NCI-H510A treated with DMSO at 0.1 percent for 48 hours (cell line): ENCODE results near the gene DMAC2L.

Experiments used
- DNase-seq: peaks from one replicate; lab custom pipeline; 2025; lab: John Stamatoyannopoulos, UW

Gene DMAC2L

DNA sequence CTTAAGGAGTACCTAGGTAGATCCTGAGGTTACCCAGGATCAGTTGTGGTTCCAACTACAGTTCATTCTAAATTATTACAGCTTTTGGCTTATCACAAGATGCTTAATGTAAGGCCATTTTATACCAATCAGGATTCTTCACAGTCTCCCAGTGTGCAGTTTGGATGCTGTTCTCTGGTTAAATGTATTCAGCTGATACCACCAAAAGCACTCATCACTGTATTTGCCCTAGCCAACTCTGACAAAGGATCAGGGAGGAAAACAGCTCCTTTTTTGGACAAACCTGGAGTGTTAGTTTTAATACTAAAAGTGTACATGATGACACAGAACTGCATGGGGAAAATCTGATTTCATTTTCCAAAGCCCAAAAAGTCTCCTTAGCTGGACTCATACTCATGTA is 19.5 kb downstream of the DMAC2L start:
- DNase-seq = no peak

DNA sequence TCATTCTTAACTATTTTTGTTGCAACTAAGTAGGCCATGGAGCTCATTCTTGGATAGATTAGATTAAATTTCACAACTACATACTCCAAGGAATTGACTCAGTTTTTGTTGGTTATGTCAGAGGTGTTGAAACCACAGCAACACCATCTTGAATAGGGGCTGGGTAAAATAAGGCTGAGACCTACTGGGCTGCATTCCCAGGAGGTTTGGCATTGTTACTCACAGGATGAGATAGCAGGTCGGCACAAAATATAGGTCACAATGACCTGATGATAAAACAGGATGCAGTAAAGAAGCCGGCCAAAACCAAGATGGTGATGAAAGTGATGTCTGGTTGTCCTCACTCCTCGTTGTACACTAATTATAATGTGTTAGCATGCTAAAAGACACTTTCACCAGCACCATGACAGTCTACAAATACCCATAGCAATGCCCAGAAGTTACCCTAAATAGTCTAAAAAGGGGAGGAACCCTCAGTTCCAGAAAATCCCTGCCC is 20.9 kb downstream of the DMAC2L start:
- DNase-seq = no peak

DNA sequence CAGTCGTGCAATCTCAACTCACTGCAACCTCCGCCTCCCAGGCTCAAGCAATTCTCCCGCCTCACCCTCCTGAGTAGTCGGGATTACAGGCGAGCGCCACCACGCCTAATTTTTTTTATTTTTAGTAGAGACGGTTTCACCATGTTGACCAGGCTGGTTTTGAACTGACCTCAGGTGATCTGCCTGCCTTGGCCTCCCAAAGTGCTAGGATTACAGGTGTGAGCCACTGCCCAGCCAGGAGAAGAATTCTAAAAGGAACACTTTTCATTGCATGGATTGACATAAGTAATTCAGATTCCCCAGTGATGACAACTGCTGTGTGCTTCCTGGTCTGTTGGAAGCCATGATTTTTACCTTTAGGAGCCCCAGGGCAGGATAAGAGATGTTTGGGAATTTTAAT is 22.1 kb downstream of the DMAC2L start:
- no peak for DNase-seq

DNA sequence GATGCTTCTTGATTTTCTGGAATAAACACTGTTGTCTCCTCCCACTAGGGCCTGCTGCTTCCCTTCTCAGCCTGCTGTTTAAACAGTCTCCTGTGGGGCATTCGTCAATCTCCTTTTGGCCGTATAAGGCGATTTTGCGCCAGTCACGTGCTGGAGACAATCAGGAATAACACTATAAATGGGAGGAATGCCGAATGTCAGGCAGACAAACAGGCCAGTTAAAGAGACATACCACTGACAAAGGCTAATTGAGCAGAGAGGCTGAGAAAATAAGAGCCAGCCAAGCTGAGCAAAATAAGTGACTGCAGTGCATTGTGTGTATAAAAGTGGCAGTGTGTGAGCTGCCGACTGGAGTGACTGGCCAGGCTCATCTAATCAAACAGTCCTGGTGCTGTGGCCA is 23.3 kb downstream of the DMAC2L start:
- DNase-seq = peak; percentile 71

DNA sequence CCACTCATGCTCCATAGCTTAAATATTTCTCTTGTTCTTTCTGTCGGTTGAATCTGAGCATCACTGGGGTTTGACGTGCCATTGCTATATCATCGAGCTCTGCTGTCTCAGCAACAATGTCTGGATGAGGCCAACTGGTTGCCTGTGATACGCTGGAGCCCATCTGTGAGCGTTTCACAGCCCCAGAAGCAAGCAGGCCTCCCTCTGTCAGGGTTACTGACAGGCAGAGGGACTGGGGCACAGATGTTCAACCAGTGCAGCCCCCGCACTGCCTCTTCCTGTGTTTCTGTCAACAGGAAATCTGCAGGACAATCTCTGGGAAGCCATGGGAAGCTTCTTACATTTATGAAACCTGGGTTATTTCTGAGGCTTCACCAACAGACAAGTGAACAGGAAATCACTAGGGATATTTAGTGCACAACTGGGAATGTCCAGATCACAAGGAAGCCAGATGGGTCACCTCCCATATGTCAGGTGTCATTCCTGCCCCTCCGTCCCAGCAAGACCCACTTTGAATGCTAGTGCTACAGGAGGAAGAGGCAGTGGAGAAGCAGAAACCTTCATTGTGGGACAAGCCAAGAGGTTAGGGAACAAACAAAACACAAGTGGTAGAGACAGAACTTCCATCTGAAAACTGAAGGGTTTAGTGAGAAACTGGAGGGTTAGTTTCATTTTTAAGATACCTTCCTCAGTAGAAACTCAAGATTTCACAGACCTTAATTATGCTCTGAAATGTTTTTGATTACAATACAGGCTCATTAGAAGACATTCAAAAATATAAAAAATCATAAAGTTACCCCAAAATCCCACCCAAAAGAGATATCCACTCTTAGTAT is 24.1 kb downstream of the DMAC2L start:
- DNase-seq = peak; percentile 13

DNA sequence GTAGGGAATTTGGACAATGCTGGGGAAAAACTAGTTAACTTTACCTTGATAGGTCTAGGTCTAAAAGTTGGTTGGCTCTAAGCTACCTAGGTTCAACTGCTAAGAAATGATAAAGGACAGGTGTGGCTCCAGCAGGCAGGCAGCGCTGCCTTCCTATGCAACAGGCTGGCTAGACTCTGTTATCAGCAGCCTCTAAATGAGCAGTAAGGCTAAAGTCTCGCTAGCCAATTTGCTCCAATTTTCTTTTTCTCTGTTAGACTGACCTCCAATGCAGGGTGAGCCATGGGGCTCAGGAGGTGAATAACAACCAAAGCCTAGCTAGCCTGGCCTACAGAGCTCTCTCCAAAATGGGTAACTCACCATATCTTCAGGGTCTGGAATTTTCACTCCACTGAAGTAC is 26.5 kb downstream of the DMAC2L start:
- DNase-seq = no peak

DNA sequence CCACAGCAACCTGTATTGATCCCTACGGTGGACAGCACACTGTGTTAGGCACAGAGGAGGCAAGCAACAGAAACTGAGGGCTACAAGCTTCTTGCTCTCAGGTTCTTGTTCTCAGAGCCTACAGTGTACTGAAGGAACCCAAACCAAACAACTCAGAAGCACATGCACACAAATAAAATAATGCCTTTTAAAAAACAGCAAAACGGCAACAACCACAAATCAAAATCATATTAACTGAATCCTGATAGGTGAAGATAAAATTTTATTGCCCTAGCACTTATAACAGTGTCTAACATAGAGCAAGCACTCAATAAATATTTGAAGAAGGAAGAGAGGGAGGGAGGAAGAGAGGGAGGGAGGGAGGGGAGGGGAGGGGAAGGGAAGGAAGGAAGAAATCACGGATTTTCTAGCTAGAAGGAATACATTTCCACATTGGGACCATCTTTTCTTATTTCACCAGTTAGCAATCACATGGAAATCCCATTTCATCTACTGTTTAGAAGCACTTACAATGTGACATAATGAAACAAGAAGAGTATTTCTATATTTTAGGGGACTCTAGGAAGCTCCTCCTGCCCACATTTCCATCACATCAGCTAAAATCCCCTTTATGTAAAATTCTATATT is 27.2 kb downstream of the DMAC2L start:
- DNase-seq = peak; percentile 10

DNA sequence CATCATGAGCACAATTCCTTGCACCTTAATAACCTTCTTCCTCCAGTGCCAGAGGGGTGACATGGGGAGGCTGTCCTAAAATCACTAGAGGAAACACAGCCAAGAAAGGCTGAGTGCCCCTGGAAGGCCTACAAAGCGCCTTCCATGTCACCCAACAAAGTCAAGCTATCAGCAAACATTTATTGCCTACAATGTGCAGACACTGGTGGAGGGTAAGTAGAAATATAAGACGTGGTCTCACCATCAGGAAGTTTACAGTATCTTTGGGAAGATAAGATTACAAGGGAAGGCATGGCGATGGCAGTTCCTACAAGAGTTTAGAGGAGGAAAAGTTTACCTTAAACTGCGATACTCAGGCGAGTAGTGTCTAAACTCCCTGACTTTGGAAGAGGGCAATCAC is 27.9 kb downstream of the DMAC2L start:
- DNase-seq = no peak

DNA sequence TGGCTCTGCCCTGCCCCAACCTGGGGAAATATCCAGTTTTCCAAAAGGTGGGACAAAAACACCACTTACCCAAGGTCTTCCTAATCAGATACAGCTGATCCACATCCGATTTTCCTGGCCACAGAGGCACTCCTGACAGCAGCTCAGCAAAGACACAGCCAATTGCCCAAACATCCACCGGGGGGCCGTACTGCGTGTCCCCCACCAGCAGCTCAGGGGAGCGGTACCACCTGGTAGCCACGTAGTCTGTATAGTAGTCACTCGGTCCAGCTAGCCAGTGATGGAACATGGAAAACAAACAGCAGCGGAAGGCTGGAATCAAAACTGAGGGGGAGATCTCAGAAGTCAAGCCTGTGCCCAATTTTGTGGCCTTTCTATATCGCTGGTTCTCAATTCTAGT is 28.8 kb downstream of the DMAC2L start:
- no peak for DNase-seq

DNA sequence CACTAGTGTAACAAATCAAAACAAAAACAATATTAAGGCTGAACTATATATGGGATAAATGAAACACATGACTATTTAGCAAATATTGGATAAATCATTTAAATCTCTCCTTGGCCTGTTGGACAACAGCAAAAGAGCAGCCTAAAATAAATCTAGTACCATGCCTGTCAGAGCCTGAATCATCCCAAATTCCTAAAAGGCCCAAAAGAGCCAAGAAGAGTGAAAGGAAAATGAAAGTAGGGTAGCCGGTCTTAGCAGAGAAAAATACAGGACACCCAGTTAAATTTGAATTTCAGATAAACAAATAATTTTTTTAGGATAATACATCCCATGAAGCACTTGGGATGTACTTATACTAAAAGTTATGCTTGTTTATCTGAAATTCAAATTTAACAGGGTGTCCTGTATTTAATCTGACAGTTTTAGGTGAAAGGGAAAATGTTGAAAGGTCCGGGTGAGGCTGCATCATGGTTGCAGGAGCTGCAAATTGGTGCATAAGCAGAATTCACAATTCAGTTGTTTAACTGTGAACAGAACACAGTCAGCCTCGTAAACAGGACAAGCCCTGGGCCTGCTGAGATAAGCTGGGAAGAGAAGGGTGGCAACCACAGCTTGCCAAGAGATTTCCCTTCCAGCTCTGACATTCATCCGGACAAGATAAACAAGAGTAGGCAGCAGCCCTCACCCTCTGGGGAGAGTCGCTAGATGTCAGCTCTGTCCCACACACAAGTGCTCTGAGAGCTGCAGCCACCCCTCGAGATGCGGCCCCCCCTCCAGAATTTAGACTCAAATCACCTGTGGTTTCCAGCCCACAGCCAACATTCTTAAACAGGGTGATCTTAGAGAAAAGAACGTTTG is 30.3 kb downstream of the DMAC2L start:
- DNase-seq = peak; percentile 19

DNA sequence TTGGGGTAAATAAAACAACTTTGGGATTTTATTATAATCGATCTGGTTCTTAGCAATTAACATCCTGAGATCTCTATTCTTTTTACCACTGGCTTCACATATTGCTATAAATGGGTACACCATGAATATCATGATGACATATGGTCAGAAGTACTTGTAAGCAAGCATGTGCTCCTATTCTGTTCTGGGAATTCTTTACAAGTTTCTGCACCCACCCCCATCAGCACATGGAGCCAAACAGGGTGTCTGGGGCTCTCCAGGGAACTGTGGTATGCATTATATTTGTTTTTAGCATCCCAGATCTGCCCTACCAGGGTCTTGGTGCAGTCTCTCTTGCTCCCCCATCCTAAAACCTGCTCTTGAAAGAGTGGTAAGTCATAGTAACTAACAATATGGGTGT is 31.3 kb downstream of the DMAC2L start:
- DNase-seq = no peak

DNA sequence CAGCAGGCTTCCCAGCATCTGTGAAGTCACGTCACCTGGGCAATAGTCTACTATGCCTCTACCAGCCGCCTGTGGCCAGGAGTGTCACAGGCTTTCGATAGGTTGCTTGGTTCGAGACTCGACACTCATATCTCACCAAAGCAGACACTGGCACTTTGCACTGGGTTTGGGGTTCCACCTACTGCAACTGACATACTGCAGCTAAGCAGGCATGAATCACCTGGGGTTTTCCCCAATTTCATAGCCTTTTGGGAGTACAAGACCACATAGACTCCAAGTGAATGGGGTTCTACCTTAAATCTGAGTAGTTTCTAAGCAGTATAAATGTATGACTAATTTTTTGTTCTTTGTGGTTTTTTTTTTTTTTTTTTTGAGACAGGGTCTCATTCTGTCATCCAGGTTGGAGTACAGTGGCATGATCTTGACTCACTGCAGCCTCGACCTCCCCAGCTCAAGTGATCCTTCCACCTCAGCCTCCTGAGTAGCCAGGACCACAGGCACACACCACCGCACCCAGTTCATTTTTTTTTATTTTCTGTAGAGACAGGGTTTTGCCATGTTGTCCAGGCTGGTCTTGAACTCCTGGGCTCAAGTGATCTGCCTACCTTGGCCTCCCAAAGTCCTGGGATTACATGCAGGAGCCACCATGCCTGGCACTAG is 32.1 kb downstream of the DMAC2L start:
- DNase-seq = no peak

DNA sequence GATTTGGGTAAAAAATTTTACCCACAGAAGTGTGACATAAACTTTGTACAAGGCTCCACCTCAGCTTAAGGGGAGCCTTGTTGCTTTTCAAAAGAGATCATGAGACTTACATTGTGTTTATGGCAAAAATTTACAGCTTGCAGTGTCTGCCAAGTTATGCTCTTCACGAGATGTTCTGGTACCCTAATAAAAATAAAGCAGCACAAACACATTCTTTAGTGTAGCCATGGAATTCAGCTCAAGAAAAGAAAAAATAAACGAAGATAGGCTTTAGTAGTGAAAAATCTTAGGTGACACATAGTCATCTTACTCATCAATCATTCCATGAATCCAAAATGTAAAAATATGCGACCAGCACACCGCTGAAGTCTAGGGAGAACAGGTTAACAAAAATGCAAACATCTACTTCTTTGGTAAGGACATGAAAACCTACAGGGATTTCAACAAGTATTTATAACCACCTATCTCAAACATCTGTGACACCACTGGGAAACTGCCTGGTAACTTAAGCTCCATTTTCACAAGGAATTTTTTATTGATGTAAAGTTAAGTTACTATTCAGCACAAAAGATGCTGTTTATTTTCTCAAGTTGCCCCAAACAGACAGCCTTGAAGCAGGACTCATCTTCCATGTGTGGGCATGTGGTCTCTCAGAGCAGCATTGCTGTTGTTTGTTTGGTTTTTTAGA is 32.9 kb downstream of the DMAC2L start:
- no peak for DNase-seq

DNA sequence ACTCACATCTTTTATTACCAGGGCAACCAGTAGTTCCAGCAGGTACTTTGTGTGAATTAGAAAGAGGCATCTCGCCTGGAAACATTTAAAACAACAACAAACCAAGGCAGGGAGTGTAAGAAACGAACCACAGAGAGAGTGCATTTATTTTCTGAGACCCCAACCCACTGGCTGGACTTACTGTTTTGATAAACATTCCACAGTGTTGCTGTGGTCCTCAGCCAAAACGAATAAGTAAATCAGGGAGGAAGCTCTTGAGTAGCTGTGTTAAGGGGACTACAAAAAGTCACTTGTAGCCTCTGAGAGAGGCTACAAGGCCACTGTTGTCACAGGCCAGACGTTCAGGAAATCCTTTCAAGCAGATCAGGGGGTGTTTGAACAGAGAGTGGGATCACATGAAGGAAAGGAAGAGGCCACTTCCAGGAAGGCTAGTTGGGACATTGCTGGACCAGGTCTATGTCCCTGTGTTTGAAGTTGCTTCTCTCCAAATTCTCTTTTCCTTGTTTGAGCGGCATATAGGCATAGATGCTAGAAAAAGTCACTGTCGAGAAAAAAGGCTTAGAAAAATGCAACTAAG is 33.8 kb downstream of the DMAC2L start:
- no peak for DNase-seq

DNA sequence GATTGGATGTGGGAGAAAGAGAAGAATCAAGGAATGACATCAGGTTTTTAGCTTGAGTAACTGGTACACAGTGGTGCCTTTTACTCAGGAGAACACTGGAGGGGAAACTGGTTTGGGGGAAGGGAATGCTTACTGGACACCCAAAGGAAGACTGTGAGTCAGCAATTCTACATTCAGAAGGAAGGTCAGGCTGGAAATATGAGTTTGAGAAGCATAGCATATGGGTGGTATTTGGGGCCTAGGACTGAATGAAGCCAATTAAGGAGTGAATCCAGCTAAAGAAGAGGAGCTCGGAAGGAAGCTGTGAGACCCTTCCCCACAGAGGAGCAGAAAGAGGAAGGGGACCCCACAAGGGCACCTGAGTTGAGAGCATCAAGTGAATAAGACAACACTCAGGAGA is 35.4 kb downstream of the DMAC2L start:
- peak; percentile 9 for DNase-seq

DNA sequence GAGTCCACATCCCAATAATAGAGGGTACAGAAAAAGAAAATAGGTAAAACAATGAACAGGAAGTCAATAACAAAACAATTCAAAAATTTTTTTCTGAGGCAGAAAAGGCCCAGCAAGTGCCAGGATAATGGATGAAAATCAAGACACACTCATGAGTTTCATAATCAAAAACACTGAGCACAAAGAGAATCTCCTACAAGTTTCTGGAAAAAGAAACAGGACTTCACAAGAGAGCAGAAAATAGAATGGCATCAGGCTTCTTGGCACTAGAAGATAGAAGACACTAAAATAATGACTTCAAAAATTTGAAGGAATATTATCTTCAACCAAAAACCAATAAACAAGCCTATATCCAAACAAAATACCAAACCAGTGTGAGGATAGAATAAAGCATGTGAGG is 36.8 kb downstream of the DMAC2L start:
- no peak for DNase-seq

DNA sequence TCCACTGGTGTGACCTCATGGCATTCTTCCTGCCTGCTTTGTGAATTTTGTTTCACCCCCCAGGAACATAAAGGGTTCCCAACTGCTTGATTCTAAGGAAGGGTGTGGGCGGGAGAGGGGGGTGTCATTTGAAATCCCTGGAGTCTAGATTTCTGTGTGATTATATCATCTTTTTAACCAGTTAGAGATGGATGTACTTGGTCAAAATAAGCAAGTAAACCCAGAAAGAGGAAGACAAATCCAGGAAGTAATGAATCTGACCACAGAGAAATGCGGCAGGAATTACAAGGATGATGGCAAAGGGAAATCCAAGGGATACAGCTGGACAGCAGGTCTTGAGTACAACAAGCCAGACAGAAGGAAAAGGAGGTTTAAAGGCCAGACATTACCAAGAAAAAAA is 38.9 kb downstream of the DMAC2L start:
- DNase-seq = no peak

DNA sequence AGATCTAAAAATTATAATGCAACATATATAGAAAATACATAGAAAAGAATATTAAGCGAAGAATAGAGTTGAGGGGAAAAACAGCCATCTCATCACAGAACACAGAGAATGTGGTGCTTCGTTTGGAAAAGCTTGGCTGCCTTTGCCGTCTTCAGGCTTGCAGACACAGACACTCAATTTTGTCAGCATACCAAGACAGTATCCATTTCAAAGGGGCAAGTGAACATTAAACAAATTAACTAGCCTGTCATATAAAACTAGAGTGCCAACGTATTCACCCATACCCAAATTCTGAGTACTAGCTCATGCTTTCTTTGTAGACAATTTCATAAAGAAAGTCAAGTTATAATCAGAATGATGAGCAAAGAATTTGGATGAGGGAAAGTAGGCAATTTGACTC is 40.5 kb downstream of the DMAC2L start:
- no peak for DNase-seq

DNA sequence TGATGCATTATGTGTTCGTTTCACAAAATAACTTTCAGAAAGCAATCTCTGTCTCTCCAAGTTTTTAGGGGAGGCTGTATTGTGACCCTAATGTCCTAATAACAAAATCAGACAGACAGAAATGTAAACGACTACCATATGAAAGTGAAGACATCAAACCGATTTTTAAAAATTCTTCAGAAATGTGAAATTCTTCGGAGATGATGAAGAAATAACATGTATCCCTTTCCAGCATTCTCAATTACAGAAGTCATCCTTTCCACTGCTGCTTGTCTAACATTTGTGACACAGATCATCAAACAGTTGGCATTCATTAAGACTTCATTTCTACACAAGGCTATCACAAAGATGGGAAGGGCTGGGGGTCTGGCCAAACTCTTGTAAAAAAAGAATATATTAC is 41.0 kb downstream of the DMAC2L start:
- no peak for DNase-seq

DNA sequence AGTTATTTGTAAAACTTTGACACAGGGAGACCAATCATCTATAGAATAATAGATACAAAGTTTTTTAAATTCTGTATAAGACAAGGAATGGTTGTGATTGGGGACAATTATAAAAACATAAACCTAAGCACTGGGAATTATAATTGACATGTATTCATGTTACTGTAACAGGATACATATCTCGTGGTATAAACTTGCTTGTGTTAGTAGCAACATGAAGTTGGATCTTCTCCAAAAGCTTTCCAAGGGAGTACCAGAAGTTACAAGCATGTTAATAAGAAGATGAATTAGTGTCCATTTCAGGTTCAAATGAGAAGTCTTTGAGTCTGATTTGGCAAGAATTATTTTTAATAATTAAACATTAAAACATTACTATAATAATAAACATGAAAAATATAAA is 42.4 kb downstream of the DMAC2L start:
- no peak for DNase-seq

DNA sequence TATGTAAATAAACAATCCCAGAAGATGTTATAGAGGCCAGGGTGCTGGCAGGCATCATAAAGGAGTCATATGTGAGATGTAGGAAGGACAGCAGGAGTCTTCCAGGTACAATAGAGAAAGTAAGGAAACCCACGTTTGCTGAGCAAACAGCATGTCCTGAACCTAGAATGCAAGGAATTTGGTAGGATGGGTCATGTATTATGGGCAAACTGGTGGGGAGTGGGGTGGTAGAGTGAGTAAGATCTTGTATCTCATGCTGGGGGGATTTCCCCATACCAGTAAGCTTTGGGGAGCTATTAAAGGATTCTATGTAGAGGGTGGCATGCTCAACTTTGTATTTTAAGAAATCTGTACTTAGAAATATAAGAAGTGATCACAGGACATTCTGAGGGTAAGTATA is 43.6 kb downstream of the DMAC2L start:
- DNase-seq = no peak
